GM20000 (cell line): ENCODE data around the gene PNN.
A peak's percentile ranks its signal among the peaks of the same experiment; 100 is the strongest.
"Not testable (repeated sequence)": the region's sequence is repeated elsewhere in the genome, so short reads cannot be mapped to it uniquely, and the experiment has no call there.

Experiments
- DNase-seq: peaks from one replicate; pipeline ENCODE4 v3.0.0; 2012; ENCODE audit warnings: low spot score
- CTCF ChIP-seq: IDR thresholded peaks from 2 replicates; pipeline ENCODE4 v1.5.1; 2012; ENCODE audit warnings: mild to moderate bottlenecking, control low read depth; ENCODE audit errors: extremely low read depth, missing control alignments

PNN gene

GRCh38 chr14:39174560-39175444 is at the start of gene PNN:
TSS of gene PNN (plus strand) at chr14:39175254. CDS start at chr14:39175280, 26 bp downstream.
- DNase-seq: peak; percentile 89
- no peak for TF ChIP-seq CTCF

- DNase-seq: not testable (repeated sequence)
Observed at GRCh38 chr14:39137835-39138234, 37.2 kb upstream of the PNN start.

- no peak for DNase-seq
- TF ChIP-seq CTCF: no peak
Observed at GRCh38 chr14:39138440-39138839, 36.6 kb upstream of the PNN start.

- TF ChIP-seq CTCF: no peak
Observed at GRCh38 chr14:39140170-39140569, 34.9 kb upstream of the PNN start.

GRCh38 chr14:39141623-39142022 is 33.4 kb upstream of the PNN start:
- not testable (repeated sequence) for DNase-seq

More at GRCh38 chr14:39140170-39140569, 34.9 kb upstream of the PNN start:
- no peak for DNase-seq

GRCh38 chr14:39143226-39143625 is 31.8 kb upstream of the PNN start:
- DNase-seq: not testable (repeated sequence)

GRCh38 chr14:39145266-39145966 is 29.6 kb upstream of the PNN start:
- DNase-seq: no peak
- TF ChIP-seq CTCF: no peak

- no peak for TF ChIP-seq CTCF
- DNase-seq: no peak
Observed at GRCh38 chr14:39154594-39155189, 20.4 kb upstream of the PNN start.
